Duodenal mucosa (tissue), 2 donors: ENCODE data around the gene PGF.

Source experiments
- H3K27ac ChIP-seq: one replicate; pipeline ENCODE4 v1.7.0; 2013; ENCODE audit warnings: low read depth, low read length
- H3K27me3 ChIP-seq, 2 donors: one replicate each; pipeline ENCODE4 v1.7.0; 2013; ENCODE audit warnings: low read length in 2 of 2, control low read depth in 1 of 2; ENCODE audit not compliant: insufficient read depth in 2 of 2, control insufficient read depth in 1 of 2
- H3K36me3 ChIP-seq, 2 donors: one replicate each; pipeline ENCODE4 v1.7.0; 2013; ENCODE audit warnings: low read length in 2 of 2, control low read depth in 1 of 2; ENCODE audit not compliant: insufficient read depth in 2 of 2, control insufficient read depth in 1 of 2
- H3K4me1 ChIP-seq, 2 donors: one replicate each; pipeline ENCODE4 v1.7.0; 2013; ENCODE audit warnings: low read length in 2 of 2, control low read depth in 1 of 2; ENCODE audit not compliant: insufficient read depth in 2 of 2, control insufficient read depth in 1 of 2
- H3K4me3 ChIP-seq, 2 donors: one replicate each; pipeline ENCODE4 v1.7.0; 2013; ENCODE audit warnings: low read length in 2 of 2, low read depth in 1 of 2
- H3K9ac ChIP-seq, 2 donors: one replicate each; pipeline ENCODE4 v1.7.0; 2013; ENCODE audit warnings: low read length in 2 of 2, low read depth in 1 of 2
- H3K9me3 ChIP-seq, 2 donors: one replicate each; pipeline ENCODE4 v1.7.0; 2013; ENCODE audit warnings: low read length in 2 of 2, control low read depth in 1 of 2; ENCODE audit not compliant: control insufficient read depth in 1 of 2

PGF gene

DNA sequence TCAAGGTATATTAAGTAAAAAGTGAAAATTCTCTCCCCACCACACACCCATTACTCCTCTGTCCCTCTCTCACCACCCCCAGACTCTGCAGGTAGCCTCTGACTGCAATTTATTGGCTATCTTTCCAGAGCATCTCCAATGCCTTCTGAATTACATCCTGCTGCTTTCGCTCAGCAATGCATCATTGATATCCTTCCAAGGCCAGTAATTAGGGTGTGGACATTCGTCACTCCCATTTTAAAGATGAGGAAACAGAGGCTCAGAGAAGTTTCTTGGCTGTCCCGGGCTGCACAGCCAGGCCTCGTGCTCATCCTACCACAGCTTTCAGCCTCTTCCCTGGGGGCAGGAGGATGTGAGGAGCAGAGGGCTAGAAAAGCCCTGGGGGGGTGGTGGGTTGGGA, 23.6 kb upstream of the PGF start:
- Histone ChIP-seq H3K4me1 (peaks cover 3 to 7% of the 10 kb centered on the region in 2 donors), H3K4me3 (no peak overlapping the region), H3K36me3 (no peaks in the 10 kb centered on the region), H3K9ac (no peak overlapping the region), H3K9me3 (no peaks in the 10 kb centered on the region), H3K27ac (no peak overlapping the region), H3K27me3 (no peaks in the 10 kb centered on the region)

DNA sequence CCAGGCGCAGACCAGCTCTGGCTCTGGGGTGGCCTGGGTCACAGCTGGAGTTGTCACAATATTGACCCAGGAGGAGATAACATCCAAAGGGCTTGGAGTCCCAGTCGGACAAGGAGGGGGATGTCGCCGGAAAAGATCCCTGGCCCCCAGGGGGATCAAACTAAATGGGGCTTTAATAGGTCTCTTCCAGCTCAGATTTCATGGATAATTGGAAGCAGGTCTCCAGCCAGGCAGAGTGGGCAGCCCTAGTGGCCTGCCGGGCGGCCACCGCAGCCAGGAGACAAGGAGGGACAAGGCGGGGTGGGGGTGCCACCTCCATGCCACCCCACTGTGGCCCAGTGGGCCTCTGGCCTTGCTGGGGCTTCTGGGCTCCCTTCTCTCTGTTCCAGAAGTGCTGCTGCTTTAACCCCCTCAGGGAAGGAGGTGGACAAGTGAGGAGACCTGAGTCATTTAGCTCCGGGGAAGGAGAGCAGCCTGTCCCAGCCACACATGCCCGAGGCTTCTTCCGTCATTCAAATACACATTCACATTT, 23.1 kb upstream of the PGF start:
- no peaks in the 10 kb centered on the region for H3K9me3 ChIP-seq
- H3K27ac ChIP-seq: no peak overlapping the region
- H3K9ac ChIP-seq: no peak overlapping the region
- peaks cover 8 to 11% of the 10 kb centered on the region in 2 donors for H3K4me1 ChIP-seq
- no peak overlapping the region for H3K4me3 ChIP-seq
- H3K36me3 ChIP-seq: no peaks in the 10 kb centered on the region
- no peaks in the 10 kb centered on the region for H3K27me3 ChIP-seq

DNA sequence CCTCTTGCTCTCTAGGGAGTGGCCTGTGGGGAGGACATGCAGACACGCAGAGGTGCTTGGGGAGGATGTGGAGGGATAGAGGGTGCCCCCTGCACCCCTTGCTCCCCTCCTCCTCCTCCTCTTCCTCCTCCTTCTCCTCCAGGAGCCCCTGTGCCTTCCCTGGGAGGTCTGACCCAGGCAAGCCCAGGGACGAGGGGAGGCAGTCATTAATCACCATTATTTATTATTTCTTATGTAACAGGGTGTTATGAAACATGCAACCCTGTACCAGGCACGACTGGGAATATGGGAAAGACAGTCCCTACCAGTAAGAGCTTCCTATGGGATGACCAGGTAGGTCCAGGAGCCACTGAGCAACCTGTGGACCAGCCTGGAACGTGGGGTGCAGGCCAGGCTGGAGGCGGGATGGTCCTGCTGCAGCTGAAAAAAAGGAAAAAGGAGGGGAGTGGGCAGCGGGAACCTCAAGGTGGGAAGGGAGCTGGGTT, 22.5 kb upstream of the PGF start:
- Histone ChIP-seq H3K9me3 (no peaks in the 10 kb centered on the region), H3K4me1 (peaks cover 10 to 17% of the 10 kb centered on the region in 2 donors), H3K27ac (no peak overlapping the region), H3K9ac (no peak overlapping the region), H3K27me3 (no peaks in the 10 kb centered on the region), H3K36me3 (no peaks in the 10 kb centered on the region), H3K4me3 (no peak overlapping the region)

DNA sequence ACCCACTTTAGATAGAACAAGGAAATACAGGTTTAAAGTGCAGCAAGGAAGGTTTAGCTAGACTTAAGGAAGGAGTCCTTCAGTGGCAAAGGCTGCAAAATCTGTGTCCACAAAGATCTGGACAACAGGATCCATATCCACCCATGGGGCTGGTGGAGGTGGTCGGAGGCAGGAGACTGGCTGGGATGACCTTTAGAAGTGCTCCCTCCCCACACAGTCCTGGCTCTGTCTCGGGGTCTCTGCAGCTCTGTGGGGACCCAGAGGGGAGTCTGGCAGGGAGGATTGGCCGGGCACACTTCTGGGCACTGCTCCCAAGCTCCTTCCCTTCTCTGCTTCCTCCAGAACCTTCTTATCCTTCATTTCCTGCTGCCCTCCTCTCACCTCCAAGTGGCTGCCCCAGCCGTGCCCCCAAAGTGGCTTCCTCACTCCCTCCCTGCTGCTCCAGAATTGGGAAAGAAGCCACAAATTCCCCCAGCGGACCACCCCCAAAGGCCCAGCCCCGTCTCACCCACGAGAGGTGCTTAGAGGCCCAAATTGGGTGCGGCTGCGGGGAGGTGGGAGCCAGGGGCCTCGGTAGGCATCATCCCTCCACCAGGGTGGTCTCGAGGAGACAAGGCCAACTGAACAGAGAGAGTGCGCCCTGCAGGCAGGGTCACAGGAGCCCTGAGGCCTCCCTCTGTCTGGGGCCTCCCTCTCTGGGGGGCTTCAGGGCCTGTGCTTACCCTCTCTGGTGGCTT, 21.9 kb upstream of the PGF start:
- no peak overlapping the region for H3K27ac ChIP-seq
- H3K9ac ChIP-seq: no peak overlapping the region
- H3K27me3 ChIP-seq: no peaks in the 10 kb centered on the region
- peaks cover 10 to 20% of the 10 kb centered on the region in 2 donors for H3K4me1 ChIP-seq
- no peaks in the 10 kb centered on the region for H3K36me3 ChIP-seq
- no peak overlapping the region for H3K4me3 ChIP-seq
- H3K9me3 ChIP-seq: no peaks in the 10 kb centered on the region

DNA sequence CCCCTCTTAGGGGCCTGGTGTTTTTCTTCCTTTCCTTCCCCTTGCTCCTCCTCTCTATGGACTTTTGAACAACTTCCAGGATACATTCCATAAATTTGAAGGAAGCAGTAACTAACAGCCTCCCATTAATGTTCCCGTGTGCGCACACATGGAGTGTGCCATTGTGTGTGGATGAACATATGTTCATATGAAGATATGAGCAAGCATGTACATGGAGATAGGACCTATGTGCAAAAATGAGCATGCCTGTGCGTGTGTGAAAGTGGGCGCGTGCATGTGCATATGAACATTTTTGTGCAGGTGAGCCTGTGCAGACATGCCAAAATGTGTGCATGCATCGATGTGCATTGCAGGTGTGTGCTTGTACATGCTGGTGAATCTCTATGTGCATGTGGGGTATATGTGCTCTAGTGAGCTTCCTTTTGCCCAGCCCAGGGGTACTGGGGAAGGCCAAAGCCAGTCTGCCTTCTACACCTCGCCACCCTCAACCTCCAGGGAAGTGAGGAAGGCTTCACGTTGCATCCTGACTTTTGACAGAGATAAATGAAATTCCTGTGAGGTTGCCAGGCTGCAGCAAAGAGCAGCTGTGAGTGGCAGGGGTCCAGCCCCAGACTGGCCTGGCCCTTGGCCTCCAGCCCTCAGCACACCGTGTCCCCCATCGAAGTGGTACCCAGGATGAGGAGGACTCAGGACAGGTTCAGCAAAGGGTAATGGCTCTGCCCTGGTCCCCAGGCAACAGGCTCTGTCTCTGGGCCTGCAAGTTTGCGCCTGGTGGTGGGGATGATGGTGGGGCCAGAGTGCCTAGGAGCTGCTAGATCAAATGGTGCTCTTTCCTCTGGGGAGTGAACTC, 21.1 kb upstream of the PGF start:
- Histone ChIP-seq H3K27me3 (no peaks in the 10 kb centered on the region), H3K36me3 (no peaks in the 10 kb centered on the region), H3K9me3 (no peaks in the 10 kb centered on the region), H3K27ac (no peak overlapping the region), H3K4me1 (peaks cover 10 to 20% of the 10 kb centered on the region in 2 donors), H3K9ac (no peak overlapping the region), H3K4me3 (no peak overlapping the region)

DNA sequence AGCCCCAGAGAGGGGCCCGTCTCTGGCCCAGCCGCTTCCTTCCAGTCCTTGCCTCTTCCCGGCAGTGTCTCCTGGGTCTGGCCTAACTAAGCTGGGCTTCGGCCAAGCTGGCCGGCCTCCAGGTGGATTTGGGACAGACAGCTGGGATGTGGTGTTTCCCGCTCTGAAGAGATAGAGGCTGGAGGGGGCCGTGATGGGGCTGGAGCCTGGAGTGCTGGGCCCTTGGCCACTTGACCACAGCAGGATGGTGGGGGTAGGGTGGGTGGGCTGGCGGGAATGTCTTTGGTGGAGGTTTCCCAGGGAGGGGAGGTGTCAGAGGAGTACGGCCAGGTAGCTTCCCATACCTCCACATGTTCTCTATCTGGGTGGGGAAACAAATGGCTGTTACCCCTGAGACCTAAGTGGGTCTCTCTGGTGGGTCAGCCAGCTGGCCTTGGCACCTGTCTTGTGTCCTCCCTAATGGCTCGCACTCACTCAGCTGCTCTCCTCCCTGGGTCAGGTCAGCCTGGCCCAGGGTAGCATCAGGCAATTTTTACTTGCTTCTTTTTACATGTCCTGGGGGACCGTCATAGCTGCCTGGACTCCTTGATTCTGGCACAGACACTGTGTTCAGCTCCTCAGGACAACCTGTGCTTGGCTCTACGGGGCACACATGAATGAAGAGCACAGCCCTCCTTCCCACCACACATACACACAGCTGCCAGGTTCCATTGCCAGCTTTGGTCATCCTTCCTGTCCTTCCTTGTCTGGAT, 19.8 kb upstream of the PGF start:
- Histone ChIP-seq H3K36me3 (no peaks in the 10 kb centered on the region), H3K4me1 (peaks cover 10 to 15% of the 10 kb centered on the region in 2 donors), H3K4me3 (no peak overlapping the region), H3K27me3 (no peaks in the 10 kb centered on the region), H3K9ac (no peak overlapping the region), H3K27ac (no peak overlapping the region), H3K9me3 (no peaks in the 10 kb centered on the region)

DNA sequence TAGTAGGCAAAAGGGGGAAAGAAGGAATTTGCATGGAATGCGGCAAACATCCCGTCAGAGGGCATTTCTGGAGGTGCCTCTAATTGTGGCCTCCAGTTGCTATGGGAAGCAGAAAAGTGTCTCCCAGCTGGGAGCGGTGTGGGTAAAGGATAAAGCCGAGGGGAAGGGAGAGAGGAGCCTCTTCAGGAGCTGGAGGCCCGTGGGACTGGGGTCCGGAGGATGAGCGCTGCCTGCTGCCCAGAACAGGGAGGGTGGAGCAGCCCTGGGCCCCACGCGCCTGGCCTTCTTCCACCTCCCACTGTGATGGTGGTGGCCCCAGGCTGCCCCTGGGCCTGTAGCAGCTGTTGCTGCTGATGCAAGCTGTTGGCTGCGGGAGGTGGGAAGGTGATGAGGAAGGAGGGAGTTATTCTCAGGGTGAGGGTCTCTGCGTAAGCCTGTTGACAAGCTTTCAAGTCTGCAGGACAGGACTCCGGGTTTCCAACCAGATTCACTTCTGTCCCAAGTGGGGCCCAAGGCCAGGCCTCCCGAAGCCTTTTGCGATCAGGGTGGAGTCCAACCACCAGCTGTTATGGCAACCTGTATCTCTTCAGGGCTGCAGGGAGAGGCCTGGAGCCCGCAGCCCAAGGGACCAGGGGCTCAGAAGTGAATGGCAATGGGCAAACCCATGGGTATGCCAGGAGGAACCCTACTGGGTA, 19.1 kb upstream of the PGF start:
- Histone ChIP-seq H3K9me3 (no peaks in the 10 kb centered on the region), H3K4me1 (peaks cover 10 to 15% of the 10 kb centered on the region in 2 donors), H3K27ac (no peak overlapping the region), H3K9ac (no peak overlapping the region), H3K27me3 (no peaks in the 10 kb centered on the region), H3K36me3 (no peaks in the 10 kb centered on the region), H3K4me3 (no peak overlapping the region)

DNA sequence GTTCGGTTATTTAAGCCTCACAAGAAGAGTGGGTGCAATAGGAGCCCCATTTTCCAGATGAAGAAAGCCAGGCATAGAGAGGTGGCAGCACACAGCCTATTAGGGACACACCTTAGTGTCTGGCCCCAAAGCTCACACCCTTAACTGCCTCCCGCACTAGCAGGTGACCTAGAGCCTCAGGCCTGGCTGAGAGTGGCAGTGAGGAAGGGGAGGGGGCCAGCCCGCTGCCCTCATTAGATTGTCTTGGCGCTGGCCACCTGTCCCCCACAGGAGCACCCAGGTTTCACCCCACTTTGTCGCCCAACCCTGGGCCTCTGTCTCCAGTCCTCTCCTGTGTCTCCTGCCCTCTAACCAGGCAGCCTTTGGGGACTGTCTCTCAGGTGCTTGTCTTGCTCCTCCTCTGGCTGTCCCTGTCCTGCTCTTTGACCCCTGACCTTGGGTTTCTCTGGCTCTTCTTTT, 18.5 kb upstream of the PGF start:
- H3K27ac ChIP-seq: no peak overlapping the region
- H3K9me3 ChIP-seq: no peaks in the 10 kb centered on the region
- peaks cover 10 to 15% of the 10 kb centered on the region in 2 donors for H3K4me1 ChIP-seq
- no peak overlapping the region for H3K9ac ChIP-seq
- H3K27me3 ChIP-seq: no peaks in the 10 kb centered on the region
- H3K36me3 ChIP-seq: no peaks in the 10 kb centered on the region
- no peak overlapping the region for H3K4me3 ChIP-seq

DNA sequence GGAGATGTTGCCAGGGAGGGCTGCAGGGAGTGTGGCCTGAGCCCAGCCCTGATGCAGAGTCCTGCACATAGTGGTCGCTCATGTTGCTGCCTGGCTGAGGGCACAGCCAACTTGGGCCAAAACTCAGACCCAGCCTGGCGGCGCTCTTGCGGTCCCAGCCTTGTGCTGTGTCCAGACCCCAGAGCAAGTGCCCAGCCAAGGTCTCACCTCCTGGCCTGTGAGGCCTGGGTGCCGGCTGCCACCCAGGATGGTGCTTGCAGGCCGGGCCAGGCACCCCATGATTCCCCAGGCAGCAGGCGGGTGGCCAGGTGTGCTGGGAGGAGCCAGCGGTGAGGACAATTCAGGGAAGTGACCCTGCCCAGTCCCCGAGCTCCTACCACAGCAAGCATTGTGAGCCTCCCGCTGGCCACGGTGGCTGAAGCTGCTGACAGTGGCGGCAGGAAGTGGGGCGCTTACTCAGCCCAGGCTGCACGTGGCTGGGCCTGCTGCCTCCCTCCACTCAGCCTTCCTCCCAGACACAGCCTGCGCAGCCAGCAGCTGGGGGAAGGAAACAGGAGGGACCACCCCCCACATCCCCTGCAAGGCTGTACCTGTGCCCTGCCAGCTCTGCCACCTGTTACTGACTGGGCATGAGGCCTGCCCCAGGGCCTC, 17.7 kb upstream of the PGF start:
- Histone ChIP-seq H3K4me1 (peaks cover 10 to 15% of the 10 kb centered on the region in 2 donors), H3K9ac (no peak overlapping the region), H3K36me3 (no peaks in the 10 kb centered on the region), H3K9me3 (no peaks in the 10 kb centered on the region), H3K27me3 (no peaks in the 10 kb centered on the region), H3K27ac (no peak overlapping the region), H3K4me3 (no peak overlapping the region)
